CD4-positive, alpha-beta T cell treated with Interleukin-1 beta for 1 hour (primary cell): Measurements from ENCODE around the gene MYLK.

Source experiments
- DNase-seq, 2 donors: peaks; one replicate each; pipeline ENCODE4 v3.0.0-alpha.2; 2020 to 2022

The MYLK gene

GRCh38 chr3:123818324-123818920, 65.7 kb downstream of the MYLK start:
- no peak for DNase-seq

DNA sequence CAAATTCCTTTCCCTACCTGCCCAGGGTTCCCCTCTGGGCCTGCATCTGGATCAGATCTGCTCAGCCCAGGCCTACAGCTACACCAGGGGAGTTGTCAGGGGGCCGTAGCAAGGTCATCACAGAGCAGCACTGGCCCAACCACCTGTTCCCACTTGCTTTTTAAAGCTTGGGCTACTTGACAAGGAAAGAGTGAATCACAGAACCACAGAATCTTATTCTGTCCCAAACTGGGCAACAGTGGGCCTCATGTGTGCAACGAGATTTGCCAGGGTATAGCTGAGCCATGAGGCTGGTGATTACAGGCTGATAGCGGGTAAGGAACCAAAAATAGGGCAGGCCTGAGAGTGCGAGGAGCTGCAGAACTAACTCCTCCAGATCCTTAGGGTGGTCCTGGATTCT, 66.7 kb downstream of the MYLK start:
- no peak for DNase-seq

DNA sequence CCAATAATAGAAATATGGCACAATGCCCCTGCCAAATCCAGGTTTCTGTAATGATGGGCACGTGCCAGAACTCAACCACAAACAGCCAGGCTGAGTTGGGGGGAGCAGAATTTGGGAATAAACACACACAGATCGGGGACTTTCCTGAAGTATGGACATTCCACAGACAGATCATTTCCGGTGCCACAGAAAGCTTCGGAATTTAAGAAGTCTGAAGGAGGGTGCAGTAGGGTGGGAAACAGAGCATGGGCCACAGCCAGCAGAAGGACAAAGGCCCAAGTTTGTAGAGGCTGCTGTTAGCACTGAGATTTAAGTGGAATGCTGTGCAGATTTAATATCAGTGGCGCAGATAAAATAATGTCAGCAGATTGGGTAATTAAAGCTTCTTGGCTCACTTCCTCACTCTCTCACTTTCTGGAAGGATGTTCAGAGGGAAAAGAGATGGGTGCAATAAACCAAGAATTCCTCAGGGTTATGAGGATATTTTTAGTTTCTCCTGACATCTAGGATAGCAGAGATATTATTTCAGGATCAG, 67.4 kb downstream of the MYLK start:
- DNase-seq = no peak

- no peak for DNase-seq
These were observed 68.2 kb downstream of the MYLK start for GRCh38 chr3:123815981-123816380.

DNA sequence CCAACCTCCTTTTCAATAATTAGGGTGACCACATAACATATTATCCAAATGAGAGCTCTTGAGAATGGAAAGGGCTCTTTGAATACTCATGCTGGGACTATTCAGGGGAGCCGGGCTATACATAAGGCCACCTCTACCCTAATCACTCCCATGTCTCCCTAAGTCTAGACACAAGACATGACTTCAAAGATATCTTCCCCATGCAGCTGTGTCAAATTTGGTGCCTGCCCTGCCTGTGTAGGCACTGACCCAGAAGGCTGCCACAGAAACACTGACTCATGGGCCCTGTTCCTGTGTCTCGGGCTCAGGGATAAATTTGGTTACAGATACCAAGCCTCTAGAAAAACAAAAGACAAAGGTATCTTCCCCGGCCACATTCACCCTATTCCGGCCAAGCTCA, 70.3 kb downstream of the MYLK start:
- DNase-seq = no peak

DNA sequence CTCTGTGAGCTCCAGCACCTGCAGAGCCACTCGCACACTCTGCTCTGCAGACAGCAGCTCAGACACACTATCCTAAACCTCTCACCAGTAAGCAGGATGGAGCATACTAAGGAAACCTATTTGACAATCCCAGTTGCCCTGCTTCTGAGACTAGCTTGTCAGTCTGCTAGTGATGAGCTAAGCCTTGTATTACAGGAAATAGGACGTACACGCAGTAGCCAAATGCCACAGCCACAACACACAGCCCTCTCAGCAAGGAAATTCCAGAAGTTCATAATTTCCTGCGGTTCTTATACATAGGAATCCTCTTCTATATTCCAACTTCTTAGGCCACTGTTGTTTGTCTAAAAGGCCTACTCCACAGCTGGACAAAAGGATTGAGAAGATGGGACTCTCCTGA, 74.5 kb downstream of the MYLK start:
- no peak for DNase-seq

- no peak for DNase-seq
These were observed 75.3 kb downstream of the MYLK start for GRCh38 chr3:123808812-123809211.

- DNase-seq = no peak
These were observed 76.3 kb downstream of the MYLK start for GRCh38 chr3:123807820-123808219.

GRCh38 chr3:123805504-123805903, 78.6 kb downstream of the MYLK start:
- no peak for DNase-seq

GRCh38 chr3:123805101-123805500, 79.0 kb downstream of the MYLK start:
- DNase-seq = no peak

DNA sequence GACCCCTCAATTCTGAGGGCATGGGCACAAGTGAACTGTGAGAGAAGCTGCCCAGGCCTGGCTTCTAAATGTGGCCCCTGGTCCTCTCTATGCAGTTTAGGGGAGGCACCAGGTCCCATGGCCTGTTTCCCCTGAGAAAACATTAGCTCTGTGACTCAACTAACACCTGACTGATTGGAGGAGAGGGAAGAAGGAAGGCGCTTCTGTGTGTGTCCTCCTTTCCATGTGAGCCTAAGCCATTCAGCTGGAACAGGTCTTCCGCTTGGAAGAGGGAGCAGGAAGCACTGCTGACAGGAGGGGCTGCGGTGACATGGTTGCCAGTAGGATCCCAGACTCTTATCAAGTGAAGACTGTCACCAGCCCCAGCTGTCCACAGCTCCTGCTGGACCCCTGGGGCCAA, 79.5 kb downstream of the MYLK start:
- DNase-seq = no peak

- no peak for DNase-seq
These were observed 80.6 kb downstream of the MYLK start for GRCh38 chr3:123803521-123803920.

GRCh38 chr3:123802007-123802625, 82.0 kb downstream of the MYLK start:
- no peak for DNase-seq

GRCh38 chr3:123801474-123801873, 82.7 kb downstream of the MYLK start:
- no peak for DNase-seq

DNA sequence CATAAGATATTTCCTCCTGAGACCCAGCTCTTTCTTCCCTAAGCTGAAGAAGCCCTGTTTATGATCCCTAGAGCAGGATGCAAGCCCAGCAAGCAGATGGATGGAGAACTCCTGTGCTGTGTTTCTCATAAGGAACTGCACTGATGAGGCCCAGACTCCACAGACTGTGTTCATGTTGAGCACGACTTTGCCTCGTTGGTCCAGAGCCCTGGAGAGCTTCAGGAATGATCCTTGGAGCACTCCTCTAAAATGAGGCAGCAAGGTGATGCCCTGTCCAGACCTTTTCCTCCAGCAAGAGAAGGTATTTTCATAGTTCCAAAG, 83.8 kb downstream of the MYLK start:
- no peak for DNase-seq

DNA sequence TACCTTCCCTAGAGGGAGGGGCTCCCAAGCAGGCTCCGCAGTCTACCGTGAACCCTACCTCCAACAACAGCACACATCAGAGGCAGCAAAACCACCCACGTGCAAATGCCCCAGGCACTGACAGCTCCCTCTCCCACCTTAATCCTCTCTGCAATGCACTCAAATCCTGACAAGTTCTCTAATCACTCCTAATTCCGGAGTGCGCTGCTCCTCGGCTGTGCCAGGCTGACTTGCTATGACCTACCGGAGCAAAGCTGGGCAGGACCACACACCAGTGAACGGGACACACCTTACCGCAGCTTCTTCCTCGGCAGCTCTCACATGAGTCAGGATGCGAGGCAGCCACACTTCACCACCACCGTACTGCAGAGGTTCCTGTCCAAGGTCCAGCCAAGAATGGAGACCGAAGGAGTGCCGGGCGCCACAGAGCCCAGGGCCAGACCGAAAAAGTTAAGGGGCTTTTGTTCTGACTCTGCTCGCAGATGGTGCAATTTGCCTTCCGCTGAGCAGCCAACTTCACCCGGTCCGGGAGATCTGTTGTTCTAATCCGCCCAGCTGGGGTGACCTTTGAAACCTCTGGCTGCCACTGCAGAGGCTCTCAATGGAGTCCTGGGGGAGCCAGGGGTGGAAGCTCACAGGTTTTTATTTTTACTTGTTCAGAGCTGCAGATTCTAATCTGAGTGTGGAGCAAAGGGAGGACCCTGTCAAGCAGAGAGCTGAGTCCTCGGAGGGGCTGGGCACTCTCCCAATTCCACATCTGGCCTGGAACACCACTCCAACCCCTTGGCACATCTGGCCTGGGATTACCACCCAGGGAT, 84.4 kb downstream of the MYLK start:
- DNase-seq = no peak

DNA sequence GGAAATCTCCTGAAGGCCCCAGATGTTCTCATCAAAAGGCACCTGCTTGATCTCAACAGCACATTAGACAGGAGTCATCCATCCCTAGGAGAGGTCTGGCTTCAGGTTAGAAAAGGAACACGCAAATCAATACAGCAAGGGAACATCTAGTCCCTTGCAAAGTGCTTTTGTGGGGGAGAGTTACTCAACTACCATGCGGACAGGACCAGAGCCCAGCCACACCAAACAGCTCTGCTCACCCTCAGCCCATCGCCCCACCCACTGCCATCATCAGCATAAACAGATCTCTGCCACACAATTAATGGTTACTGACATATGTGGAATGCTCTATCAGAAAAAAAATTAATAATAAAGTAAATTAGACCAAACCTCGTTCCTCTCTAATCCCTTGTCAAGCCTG, 85.6 kb downstream of the MYLK start:
- DNase-seq = no peak

DNA sequence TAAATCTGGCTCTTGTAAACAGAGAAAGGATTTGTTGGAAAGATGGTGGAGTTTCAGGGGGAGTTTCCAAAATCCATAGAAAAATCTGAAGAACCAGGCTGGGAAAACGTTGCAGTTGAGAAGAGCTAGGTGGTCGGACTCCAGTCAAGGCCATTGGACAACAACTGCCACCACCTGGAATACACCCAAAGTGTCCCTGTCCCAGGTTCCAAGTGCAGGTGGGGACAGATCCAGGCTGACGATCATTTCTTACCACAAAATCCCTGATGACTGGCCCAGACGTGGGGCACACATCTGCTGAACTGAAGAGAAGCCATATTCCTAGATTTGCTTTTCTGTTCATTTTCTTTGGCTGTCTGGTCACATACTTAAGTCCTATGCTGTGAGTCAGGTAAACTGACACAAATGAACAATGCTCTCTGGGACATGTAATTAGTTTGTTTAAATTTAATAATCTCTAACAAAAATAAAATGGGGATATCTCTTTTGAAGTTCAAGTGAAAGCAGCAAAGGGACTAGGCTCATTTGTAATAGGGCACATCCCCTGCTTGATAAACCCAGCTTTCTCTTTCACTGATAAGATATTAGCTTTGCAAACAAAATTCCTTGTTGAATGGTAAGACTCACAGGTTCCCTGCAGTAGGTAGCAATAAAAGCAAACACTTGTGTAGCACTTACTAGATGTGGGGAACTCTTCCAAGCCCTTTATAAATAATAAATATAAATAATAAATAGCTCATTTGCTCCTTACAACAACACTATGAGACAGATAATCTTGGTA, 88.5 kb downstream of the MYLK start:
- DNase-seq = no peak

GRCh38 chr3:123793425-123793824, 90.7 kb downstream of the MYLK start:
- no peak for DNase-seq

GRCh38 chr3:123792473-123793201, 91.5 kb downstream of the MYLK start:
- no peak for DNase-seq

DNA sequence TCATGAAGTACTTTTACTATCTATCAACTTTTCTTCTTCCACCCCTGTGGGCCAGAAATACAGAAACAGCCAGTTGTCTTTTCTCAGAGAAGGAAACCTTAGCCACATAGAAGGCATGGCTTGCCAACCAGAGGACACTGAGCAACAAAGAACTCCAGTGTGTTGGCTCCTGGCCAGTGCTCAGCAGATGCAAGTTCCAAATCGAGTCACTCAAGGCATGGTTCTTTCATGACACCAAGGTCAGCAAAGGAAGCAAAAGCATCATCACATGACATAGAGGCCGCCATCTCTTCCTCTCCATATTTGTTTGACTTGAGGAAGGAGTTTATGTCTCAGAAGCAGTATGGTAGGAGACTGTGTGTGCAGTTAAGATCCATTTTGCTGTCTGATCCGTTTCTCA, 92.2 kb downstream of the MYLK start:
- DNase-seq = no peak

DNA sequence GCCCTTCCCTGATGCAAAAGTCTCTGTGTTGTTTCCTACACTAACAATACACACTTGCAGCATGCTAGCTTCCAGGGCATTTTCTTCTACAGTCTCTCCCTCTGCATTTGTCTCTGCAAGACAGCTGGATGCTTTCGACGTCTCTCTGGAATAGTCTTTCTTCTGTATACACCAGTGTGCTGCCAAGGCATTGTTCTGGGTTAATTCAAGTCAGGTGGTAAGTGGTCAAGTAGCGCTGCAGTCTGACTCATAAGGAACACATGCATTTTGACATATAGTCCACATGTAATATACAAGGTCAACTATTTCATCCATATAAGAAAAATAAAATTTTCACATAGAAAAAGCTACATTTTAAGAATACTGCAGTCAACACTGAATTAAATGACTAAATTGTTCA, 92.7 kb downstream of the MYLK start:
- no peak for DNase-seq

DNA sequence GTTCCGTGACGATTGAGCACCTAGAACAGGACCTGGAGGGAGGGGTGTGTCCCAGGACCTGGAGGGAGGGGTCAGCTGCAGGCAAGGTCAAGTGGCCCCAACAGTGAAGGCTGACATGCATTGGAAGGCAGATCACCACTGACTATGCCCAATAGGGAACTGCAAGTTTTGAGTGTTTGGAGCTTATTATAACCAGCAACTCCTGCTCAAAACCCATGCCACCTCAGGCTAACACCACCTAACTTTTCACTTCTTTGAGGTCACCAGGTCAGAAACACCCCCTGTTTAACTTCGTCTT, 93.1 kb downstream of the MYLK start:
- no peak for DNase-seq
